ENCODE results near the gene TRAPPC1.

Gene TRAPPC1

DNA sequence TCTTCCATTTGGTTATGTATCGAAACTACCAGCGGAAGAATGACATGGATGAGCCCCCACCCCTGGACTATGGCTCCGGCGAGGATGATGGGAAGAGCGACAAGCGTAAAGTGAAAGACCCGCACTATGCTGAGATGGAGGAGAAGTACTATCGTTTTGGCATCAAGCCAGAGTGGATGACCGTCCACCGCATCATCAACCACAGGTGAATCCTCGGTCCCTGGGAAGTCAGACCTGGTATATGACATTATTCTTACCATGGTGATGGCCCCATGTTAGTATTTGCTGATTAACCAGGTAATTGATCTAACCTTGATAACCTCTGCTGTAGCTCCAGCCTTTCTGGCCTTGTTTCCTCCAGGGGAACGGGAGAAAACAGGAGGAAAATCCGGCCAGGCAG lies 34.7 kb downstream of the TRAPPC1 start:
- DNase-seq (ENCODE audit: low read depth): no peak

DNA sequence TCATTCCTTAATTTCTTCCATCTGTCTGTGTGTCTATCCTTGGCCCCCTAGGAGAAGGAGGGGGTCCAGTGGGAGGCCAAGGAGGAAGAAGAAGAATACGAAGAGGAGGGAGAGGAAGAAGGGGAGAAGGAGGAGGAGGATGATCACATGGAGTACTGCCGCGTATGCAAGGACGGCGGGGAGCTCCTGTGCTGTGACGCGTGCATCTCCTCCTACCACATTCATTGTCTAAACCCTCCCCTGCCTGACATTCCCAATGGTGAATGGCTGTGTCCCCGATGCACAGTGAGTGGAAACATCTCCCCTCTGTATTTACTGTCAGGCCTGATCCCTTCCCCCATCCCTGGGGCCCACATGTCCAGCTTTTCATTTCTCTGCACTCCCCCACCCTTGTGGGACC lies 36.9 kb downstream of the TRAPPC1 start:
- no peak for DNase-seq (ENCODE audit: low read depth)

GRCh38 chr17:7894226-7894625 lies 37.5 kb downstream of the TRAPPC1 start:
- no peak for DNase-seq (ENCODE audit: low read depth)

GRCh38 chr17:7893187-7893880 lies 38.4 kb downstream of the TRAPPC1 start:
- DNase-seq (ENCODE audit: low read depth): no peak

- DNase-seq (ENCODE audit: low read depth): no peak
Measured at GRCh38 chr17:7889166-7889955, 42.4 kb downstream of the TRAPPC1 start.

DNA sequence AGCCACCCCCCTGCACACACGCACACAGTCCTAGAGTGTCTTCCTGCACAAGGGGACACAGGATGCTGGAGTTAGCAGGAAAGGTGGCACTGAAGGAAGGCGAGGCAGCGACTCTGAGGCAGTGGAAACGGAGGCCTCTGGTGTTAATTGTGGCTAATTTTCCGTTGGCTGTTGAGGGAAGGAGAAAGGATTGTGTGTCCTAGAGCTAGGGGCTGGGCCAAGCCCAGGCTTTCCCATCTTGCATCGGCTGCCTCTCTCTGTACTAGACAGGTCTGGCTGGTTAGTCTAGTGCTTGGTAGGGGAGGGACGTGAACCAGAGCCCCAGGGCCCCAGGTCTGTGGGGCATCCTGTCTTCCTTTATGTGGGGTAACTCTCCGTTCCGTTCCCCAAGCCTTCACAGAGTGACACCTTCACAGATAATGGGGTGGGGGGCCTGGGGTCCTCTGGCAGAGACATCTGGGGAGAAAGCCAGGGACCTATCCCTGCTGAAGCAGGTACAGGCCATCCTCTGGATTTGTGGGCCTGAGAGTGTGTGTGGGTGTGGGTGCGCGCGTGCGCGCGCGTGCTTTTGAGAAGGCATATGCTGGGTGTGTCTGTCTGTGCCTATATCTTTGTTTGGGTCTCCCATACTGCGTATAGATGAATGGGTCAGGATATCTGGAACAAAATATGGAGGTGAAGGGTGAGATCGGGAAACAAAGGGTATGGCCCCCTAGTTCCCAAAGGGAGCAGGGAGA lies 43.4 kb downstream of the TRAPPC1 start, which contains the start of gene CHD3:
TSS of gene CHD3 (plus strand) at position 606 of the 737 bp plus-strand sequence. CDS start 212 bp downstream, outside the sequence.
- no peak for DNase-seq (ENCODE audit: low read depth)

GRCh38 chr17:7887482-7888183 lies 44.1 kb downstream of the TRAPPC1 start:
- peak; percentile 68 for DNase-seq (ENCODE audit: low read depth)

DNA sequence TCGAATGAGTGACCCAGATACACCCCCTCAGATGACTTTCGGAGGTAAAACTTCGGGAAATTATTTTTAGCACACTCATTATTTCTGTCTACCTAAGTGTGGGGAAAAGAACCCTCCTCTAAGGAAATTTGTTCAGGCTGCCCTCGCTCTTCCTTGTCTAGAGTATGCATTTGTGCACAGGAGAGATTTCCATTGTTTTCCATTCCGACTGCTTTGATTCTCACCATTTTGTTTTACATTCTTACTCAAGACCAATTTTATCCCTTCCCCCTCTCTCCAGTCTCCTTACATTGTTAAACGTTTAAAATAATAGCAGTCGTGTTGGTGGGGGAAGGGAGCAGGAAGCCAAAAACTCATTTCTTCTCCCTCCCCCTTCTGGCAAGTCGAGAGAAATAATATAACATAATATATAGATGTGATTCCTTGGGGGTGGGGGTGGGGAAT lies 44.7 kb downstream of the TRAPPC1 start:
- no peak for DNase-seq (ENCODE audit: low read depth)

- no peak for DNase-seq (ENCODE audit: low read depth)
Measured at GRCh38 chr17:7886227-7887037, 45.3 kb downstream of the TRAPPC1 start.

- peak; percentile 65 for DNase-seq (ENCODE audit: low read depth)
Measured at GRCh38 chr17:7885367-7886226, 46.1 kb downstream of the TRAPPC1 start.

- no peak for DNase-seq (ENCODE audit: low read depth)
Measured at GRCh38 chr17:7884581-7885366, 47.0 kb downstream of the TRAPPC1 start.

DNA sequence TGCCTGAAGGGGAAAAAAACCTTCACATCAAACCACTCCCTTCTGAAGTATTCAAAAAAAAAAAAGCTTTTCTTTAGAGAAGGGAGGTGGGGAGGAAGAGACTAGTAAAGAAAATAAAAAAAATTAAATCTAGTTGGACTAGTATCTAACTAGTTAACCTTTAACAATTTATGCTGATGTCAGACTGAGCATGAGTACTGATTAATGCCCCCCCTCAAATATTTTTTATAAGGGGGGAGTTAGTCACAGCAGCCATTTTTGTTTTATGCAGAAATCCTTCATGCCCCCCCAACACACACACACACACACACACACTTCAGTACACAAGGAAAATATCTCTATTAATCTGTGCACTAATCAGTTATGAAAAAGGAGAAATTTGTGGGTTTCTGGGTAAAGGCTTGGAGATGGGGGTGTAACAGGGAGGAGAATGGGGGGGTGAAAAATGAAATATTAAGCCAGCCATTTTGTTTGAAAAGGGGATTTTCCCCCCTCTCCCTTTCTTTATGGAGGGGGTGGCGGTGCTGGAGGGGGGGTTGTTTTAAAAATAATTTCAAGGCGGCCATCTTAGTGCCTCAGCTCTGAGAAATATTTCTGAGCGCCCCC lies 47.9 kb downstream of the TRAPPC1 start:
- DNase-seq (ENCODE audit: low read depth): no peak

- DNase-seq (ENCODE audit: low read depth): no peak
Measured at GRCh38 chr17:7882629-7883028, 49.1 kb downstream of the TRAPPC1 start.

GRCh38 chr17:7882068-7882467 lies 49.7 kb downstream of the TRAPPC1 start:
- no peak for DNase-seq (ENCODE audit: low read depth)

DNA sequence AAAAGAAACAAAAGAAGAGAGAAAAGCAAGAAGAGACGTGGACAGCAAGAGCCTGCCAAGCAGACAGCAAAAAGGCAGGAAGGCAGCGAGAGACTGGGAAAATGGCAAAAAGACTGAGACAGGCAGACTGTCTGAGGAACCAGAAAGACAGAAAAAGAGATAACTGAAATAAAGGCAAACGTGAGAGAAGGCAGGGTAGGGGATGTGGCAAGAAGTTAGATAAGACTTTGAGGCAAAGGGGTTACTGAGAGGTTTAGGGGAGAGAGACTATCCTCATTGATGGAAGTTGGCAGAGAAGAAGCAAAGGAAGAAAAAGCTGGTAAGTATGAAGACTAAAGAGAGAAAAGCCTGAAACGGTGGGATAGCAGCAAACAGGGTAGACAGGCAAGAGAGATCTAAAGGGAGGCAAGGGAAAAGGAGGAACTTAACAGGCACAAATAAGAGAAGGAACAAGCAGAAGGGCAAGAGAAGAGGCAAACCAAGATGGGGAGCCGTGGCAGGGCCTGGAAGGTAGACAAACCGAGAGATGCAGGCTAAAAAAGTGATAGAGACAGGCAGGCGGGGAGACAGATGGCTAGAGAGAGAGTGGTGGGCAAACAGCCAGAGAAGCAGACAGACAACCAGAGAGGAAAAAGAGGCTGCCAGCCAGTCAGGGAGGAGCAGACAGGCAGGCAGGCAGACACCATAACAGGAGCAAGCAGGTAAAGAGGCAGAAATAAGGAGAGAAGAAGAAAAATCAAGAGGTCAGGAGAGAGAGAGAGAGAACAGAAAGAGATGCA lies 50.3 kb downstream of the TRAPPC1 start:
- DNase-seq (ENCODE audit: low read depth): no peak

Data from CMK (cell line).